Neural crest cell (in vitro differentiated cells): ENCODE results near the gene ANTXR2. TPM values are rescaled to one million over a fixed set of nuclear protein-coding genes. Genes with fewer than 3 reads are reported as not detected.

Source experiments
- DNase-seq: peaks from one replicate; pipeline ENCODE4 v3.0.0; 2021; ENCODE audit warnings: low read depth, mixed read lengths, low spot score
- H3K27ac Mint-ChIP-seq: one replicate; pipeline ENCODE4 v1.8.0; 2021; ENCODE audit warnings: mild to moderate bottlenecking, mixed read lengths; ENCODE audit not compliant: unreplicated experiment
- H3K27me3 Mint-ChIP-seq: 2 replicates; pipeline ENCODE4 v1.8.0; 2021; ENCODE audit warnings: low read depth, mild to moderate bottlenecking, mixed read lengths
- H3K36me3 Mint-ChIP-seq: 2 replicates; pipeline ENCODE4 v1.8.0; 2021; ENCODE audit warnings: low read depth, mild to moderate bottlenecking, mixed read lengths
- H3K4me1 Mint-ChIP-seq: 2 replicates; pipeline ENCODE4 v1.8.0; 2021; ENCODE audit warnings: mixed read lengths
- H3K4me3 Mint-ChIP-seq: one replicate; pipeline ENCODE4 v1.8.0; 2021; ENCODE audit warnings: mild to moderate bottlenecking, mixed read lengths
- H3K9me3 Mint-ChIP-seq: 2 replicates; pipeline ENCODE4 v1.8.0; 2021; ENCODE audit warnings: mixed read lengths
- total RNA-seq: library from RNA; stranded (reverse); gene quantifications from 2 replicates; pipeline ENCODE4 v1.2.1, GENCODE V29; 2021
- TF ChIP-seq, protein P1 (sequence below): fragments of 200-600 bp; sonication (generic); conservative IDR thresholded peaks from 2 replicates; pipeline ENCODE4 v1.5.0; 2021; ENCODE audit warnings: antibody characterized with exemption, mild to moderate bottlenecking

The ANTXR2 gene
- total RNA-seq, 1 donor from 2014 or later: 36.7 TPM

DNA sequence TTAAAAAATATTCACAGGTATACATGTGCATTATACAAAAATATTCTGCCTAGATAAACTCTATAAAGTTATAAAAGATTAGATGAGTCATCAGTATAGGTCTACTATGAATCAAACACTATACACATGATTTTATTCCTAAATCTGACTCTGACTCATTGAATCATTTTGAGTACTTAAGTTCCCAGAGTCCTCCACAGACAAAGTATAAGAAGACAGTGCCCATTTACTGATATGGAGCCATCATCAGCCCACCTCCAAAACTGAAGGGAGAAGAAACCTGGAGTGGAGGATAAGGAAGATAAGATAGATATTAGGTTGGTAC is 28.7 kb upstream of the ANTXR2 start:
- DNase-seq: no peak
- Mint-ChIP-seq H3K36me3 (no peaks in the 10 kb centered on the region), H3K27ac (no peak overlapping the region), H3K4me3 (no peak overlapping the region), H3K27me3 (no peaks in the 10 kb centered on the region), H3K4me1 (no peaks in the 10 kb centered on the region), H3K9me3 (peaks cover 4% of the 10 kb centered on the region)
- TF ChIP-seq, protein P1, sequence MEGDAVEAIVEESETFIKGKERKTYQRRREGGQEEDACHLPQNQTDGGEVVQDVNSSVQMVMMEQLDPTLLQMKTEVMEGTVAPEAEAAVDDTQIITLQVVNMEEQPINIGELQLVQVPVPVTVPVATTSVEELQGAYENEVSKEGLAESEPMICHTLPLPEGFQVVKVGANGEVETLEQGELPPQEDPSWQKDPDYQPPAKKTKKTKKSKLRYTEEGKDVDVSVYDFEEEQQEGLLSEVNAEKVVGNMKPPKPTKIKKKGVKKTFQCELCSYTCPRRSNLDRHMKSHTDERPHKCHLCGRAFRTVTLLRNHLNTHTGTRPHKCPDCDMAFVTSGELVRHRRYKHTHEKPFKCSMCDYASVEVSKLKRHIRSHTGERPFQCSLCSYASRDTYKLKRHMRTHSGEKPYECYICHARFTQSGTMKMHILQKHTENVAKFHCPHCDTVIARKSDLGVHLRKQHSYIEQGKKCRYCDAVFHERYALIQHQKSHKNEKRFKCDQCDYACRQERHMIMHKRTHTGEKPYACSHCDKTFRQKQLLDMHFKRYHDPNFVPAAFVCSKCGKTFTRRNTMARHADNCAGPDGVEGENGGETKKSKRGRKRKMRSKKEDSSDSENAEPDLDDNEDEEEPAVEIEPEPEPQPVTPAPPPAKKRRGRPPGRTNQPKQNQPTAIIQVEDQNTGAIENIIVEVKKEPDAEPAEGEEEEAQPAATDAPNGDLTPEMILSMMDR: no peak

DNA sequence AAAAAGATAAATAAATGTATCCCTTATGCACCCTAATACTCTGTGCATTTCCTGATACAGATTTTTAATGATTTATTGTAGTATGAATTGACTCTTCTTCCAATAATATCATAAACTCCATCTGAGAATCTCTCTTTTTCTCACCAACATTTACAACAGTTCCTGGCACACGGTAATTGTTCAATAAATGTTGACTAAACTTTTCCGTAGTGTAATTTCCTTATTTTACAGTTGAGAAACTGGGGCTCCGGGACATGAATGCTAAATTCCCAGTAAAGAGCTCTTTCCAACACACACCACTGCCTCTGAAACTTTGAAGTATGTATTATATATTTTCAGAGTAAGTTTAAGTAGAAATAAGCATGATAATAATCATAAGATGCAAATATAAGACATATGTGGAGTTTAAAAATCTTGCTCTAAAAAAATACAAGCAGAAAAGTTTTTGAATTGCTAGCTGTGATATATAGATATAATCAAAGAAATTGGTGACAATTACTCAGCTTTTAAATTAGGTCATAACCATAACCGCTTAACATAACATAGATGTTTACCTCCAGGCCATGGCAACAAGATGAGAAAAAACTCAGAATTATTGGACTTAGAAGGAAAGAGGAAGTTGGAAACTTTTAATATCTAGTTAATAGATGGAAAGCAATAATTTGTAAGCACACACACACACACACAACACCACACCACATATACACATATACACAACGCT is 28.2 kb upstream of the ANTXR2 start:
- TF ChIP-seq, protein P1: no peak
- Mint-ChIP-seq H3K4me1 (no peaks in the 10 kb centered on the region), H3K36me3 (no peaks in the 10 kb centered on the region), H3K4me3 (no peak overlapping the region), H3K9me3 (peaks cover 2% of the 10 kb centered on the region), H3K27ac (no peak overlapping the region), H3K27me3 (no peaks in the 10 kb centered on the region)
- DNase-seq: no peak

DNA sequence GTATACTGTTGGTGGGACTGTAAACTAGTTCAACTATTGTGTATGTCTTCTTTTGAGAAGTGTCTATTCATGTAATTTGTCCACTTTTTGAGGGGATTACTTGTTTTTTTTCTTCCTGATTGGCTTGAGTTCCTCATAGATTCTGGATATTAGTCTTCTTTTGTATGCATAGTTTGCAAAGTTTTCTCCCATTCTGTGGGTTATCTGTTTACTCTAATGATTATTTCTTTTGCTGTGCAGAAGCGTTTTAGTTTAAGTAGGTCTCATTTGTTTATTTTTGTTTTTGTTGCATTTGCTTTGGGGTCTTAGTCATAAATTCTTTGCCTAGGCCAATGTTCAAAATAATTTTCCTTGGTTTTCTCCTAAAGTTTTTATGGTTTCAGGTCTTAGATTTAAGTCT is 26.6 kb upstream of the ANTXR2 start:
- H3K4me3 Mint-ChIP-seq: no peak overlapping the region
- H3K9me3 Mint-ChIP-seq: no peaks in the 10 kb centered on the region
- H3K27ac Mint-ChIP-seq: no peak overlapping the region
- no peak for DNase-seq
- TF ChIP-seq, protein P1: no peak
- H3K36me3 Mint-ChIP-seq: no peaks in the 10 kb centered on the region
- no peaks in the 10 kb centered on the region for H3K4me1 Mint-ChIP-seq
- peaks cover 5% of the 10 kb centered on the region for H3K27me3 Mint-ChIP-seq

DNA sequence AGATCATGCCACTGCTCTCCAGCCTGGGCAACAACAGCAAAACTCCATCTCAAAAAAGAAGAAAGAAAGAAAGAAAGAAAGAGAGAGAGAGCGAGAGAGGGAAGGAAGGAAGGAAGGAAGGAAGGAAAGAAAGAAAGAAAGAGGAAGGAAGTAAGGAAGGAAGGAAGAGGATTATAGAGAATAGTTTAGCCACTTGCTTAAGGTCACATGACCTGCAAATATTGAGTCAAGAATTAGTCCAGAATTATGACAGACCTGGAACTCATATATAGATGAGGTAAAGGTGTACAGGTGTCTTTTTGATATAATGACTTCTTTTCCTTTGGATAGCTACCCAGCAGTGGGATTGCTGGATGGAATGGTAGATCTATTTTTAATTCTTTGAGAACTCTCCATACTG is 25.6 kb upstream of the ANTXR2 start:
- DNase-seq: no peak
- TF ChIP-seq, protein P1: no peak
- Mint-ChIP-seq H3K4me3 (no peak overlapping the region), H3K36me3 (no peaks in the 10 kb centered on the region), H3K27ac (no peak overlapping the region), H3K9me3 (no peaks in the 10 kb centered on the region), H3K4me1 (no peaks in the 10 kb centered on the region), H3K27me3 (peaks cover 5% of the 10 kb centered on the region)

DNA sequence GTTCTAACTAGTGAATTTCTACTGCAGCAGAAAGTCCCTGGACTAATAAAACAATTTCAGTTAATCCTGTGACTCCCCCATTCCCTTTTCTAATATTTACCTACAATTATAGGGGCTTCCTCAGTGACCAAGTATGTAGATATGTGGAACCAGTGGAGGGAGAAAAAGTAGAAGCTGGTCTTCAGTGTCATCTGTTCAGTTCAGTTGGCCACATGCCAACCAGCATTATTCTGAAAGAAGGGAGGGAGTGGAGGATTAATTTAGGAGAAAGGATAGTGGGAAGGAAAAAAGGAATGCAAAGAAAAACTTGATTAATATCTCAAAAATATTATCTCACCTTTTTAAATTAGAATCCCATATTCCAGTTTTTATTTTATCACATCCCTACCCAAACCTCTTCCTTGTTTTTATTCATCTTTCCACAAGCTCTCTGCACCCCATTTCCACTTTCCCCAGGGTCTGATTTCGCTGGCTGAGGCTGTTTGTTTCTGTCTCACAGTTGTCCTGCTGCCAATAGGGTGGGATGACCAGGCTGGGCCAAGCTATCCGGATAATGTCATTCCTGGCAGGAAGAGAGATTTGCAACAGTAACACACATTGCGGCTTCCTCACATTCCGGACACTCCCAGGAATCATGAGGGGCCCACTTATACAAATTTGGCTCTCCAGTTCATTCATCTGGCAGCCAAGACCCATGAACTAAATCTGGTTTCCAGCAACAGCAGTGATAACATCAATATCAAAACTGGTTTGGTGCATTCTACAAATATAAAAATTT is 24.6 kb upstream of the ANTXR2 start:
- TF ChIP-seq, protein P1: no peak
- Mint-ChIP-seq H3K27ac (no peak overlapping the region), H3K9me3 (no peaks in the 10 kb centered on the region), H3K4me1 (no peaks in the 10 kb centered on the region), H3K27me3 (peaks cover 6% of the 10 kb centered on the region), H3K4me3 (no peak overlapping the region), H3K36me3 (no peaks in the 10 kb centered on the region)
- DNase-seq: no peak
